Suppressor macrophage treated with lipopolysaccharide for 1 hour (primary cell): Measurements from ENCODE around the gene CDH23.
A peak's percentile ranks its signal among the peaks of the same experiment; 100 is the strongest.

Experiments used
- DNase-seq, 3 donors: peaks; one replicate each; pipeline ENCODE4 v3.0.0-alpha.2; 2020 to 2022

CDH23 gene

DNA sequence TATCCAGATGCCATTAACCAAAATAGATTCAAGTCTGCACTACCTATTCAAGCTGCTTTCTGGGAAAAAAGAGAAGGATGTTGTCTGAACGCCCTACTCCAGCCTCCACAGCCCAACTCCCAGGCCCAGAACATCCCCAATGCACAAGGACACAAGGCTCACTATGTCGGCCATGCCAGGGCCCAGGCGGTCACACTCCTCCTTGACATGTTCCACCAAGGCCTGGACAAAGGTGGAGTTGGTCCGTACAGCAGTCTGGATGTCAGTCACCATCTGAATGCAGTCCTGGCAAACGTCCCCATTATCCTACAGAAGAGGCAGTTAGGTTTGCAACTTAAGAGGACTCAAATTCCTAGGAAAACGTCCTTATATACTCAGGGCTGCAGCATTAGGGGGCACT, 431.1 kb downstream of the CDH23 start:
- DNase-seq: no peak

GRCh38 chr10:71828702-71829101, 432.0 kb downstream of the CDH23 start:
- DNase-seq: no peak

DNA sequence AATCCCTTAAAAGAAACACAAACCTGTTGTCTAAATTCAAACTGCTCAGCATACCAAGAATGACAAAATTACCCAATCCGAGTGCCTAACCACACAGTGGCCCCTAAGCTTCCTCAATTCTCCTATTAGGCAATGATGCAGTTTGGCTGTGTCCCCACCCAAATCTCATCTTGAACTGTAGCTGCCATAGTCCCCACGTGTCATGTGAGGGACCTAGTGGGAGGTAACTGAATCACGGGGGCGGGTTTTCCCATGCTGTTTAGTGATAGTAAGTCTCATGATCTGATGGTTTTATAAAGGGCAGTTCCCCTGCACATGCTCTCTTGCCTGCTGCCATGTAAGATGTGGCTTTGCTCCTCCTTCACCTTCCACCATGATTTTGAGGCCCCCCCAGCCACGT, 432.5 kb downstream of the CDH23 start:
- DNase-seq: peak; percentile 95 to 97 (median 96)

DNA sequence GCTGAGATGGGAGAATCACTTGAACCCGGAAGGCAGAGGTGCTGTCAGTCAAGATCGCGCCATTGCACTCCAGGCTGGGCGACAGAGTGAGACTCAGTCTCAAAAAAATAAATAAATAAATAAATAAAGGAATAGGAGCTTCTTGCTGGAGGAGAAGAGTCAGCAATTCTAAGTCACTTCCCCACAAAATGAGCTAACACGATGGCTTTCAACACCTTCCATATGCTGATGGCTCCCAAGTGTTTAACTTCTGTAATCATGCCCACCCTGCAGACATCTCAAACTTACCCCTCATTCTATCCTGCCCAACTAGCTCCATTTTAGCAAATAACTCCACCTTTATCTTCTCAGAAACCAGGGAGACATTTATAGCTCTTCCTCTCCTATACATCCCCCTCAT, 433.2 kb downstream of the CDH23 start:
- no peak for DNase-seq

DNA sequence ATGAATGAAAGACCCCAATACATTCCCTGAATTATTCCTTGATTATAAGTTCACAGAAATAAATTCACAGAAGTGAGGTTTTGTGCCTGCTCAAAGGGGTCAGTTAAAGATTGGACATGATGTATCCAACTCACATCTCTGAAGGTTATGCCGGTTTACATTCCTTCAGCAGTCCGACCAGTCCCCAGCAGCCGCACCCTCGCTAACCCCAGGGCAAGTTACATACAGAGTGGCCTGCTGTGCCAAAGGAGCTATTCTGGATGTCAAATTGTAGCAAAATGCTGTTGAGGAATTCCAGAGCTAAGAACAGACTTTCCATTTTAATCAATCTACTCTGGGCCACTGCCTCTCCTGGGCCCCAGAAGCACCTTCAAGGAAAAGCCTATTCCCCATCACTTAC, 434.0 kb downstream of the CDH23 start:
- no peak for DNase-seq

DNA sequence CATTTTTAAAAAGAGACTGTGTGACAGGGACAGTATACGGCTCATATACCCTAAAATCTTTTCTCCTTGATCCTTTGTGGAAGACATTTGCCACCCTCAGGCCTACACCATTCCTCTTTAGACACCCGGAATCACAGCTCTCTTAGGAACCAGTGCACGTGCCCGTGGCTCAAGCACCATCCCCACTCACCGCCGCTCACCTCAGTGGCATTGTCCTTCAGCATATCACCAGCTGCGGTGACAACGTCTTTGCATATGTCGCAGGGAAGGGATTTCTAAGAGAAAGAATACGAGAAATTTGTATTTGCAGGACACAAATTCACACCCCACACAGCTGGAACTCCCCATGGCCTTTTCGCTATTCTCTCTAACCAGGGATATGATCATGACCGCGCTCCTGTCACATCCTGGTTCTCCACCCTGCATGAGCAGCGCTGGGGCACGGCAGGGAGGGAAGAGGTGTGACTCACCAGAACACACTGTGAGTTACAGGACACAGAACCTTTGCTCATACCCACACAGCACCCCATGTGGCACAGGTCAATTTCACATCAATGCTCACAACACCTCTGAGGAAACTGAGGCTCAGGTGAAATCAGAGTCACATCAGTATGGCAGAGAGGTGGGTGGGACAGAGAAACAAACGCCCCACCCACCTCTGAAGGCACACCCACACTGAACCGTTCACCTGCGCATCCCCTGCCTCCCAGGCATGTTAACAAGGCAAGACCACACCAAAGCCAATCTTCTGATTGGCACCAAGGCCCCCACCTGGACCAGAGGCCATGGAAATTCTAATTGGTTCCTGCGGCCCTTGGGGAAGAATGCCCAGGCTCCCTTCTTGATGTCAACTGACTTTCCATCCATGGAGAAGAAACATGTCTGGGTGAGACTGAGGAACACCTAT, 435.2 kb downstream of the CDH23 start:
- peak; percentile 71 to 84 (median 72) for DNase-seq

GRCh38 chr10:71832967-71833366, 436.2 kb downstream of the CDH23 start:
- DNase-seq: peak; percentile 66 to 78 (median 66)

GRCh38 chr10:71833451-71834342, 437.0 kb downstream of the CDH23 start:
- DNase-seq: no peak

- no peak for DNase-seq
These were observed 437.6 kb downstream of the CDH23 start for GRCh38 chr10:71834343-71834674.

- peak in 1 of 3 donors; percentile 50 for DNase-seq
These were observed 439.2 kb downstream of the CDH23 start for GRCh38 chr10:71835671-71836595.

DNA sequence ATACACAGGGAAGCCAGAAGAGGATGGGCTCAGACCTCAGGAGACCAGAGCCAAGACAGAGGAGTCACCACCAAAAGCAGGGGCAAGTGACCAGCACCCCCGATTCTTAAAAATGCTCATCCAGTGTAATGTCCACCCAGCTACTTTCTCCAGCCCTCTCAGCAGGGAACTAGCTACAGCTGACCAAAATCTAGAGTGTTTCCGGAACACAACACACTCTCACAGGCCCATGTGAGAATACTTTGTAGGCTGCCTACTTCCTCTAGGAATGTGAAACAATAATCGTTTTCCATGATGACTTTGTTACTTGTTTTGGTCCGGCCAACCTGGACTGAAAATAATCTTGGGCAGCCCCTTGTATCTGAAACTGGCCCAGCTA, 439.9 kb downstream of the CDH23 start:
- DNase-seq: no peak

DNA sequence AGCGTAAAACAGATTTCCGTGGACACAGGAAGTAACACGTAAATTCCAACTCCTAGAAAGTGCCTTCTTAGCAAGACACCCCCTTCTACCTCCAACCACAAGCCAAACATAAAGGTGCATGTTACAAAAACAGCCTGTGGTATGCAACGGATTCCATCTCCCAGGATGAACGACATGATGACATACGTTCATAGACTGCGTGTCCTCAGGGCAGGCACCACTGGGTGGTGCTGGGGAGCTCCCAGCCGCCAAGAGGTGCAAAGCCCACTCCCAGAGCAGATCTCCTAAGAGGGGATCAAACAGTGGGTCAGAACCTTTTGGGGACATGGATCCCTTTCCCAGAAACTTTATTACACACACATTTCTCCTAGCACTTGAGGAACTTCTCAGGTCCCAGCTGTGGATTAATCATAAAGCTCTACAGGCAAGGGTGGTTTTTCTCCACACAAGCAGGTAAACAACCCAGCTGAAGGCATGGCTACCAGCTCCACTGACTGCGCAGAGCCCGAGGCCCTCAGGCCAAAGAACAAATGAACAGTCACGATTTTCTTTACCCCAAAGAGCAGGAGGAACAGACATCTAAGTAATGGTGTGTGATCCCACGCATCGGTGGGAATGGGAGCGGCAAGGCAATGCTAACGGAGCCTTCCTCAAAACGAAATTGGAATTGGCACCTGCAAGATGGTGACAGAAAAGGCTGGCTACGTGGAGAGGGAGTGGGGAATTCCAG, 440.5 kb downstream of the CDH23 start:
- DNase-seq: no peak

DNA sequence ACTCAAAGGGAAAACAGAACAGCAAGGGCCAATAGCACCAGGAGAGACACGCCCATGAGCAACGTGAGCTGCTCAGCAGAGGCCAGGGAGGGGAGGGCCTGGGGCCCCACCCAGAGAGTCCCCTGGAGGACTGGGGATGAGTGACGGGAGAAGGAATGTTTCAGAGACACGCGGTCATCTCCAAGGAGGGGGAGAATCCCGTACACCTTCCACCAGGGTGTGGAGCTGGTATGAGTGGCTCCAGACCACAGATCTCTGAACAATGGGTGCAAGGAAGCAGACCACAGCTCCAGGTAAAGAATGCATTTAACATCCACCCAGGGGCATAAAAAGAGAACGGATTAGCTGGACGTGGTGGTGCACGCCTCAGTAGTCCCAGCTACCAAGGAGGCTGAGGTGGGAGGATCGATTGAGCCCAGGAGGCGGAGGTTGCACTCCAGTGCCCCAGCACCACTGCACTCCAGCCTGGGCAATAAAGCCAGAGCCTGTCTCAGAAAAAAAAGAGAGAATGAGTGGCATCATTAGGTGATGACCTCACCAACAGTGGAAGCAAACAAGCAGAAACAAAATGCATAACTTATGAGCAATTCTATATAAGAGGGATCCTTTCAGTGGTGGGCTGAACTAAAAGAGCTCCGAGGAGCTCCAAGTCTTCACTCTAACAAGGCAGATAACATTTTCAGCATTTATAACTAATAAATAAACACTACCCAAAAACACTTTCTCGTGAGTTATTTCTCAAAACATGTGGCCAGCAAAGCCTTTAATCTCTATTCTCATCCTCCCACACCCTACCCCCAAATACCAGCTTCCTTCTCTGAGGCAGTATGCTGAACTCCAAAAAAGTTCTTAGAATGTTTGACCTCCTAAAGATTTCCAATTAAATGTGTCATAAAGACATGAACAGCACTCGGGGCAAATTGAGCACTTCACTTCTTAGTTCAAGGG, 441.8 kb downstream of the CDH23 start:
- peak in 2 of 3 donors; percentile 52 to 61 for DNase-seq

- peak in 1 of 3 donors; percentile 43 for DNase-seq
These were observed 443.6 kb downstream of the CDH23 start for GRCh38 chr10:71840177-71840957.

GRCh38 chr10:71840958-71841335, 444.2 kb downstream of the CDH23 start:
- peak in 1 of 3 donors; percentile 8 for DNase-seq

- peak in 1 of 3 donors; percentile 31 for DNase-seq
These were observed 445.7 kb downstream of the CDH23 start for GRCh38 chr10:71842422-71842821.

GRCh38 chr10:71842856-71843686, 446.4 kb downstream of the CDH23 start:
- DNase-seq: peak in 2 of 3 donors; percentile 52 to 55

- no peak for DNase-seq
These were observed 447.4 kb downstream of the CDH23 start for GRCh38 chr10:71844084-71844483.

DNA sequence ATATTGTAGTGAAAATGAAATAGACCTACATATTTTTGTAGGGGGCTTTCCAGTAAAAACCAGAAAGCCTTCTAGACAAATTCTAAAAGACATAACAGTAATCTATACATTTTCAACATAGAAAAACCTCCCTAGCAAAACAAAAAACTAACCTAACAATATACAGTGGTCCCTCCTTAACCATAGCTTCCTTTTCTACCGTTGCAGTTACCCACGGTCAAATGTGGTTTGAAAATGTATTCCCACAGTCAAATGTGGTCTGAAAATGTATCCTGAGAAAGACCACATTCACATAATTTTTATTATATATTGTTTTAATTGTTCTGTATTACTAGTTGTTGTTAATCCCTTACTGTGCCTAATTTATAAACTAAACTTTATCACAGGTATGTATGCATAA, 448.0 kb downstream of the CDH23 start:
- DNase-seq: no peak
